HepG2 (cell line): Measurements from ENCODE around the gene CDCA5. TPM values are rescaled to one million over a fixed set of nuclear protein-coding genes. Genes with fewer than 3 reads are reported as not detected.

Source experiments
- FOXC1 ChIP-seq: sonication (generic); formaldehyde crosslinking; IDR thresholded peaks from 2 replicates; pipeline ENCODE4 v1.8.0; 2022; ENCODE audit warnings: mild to moderate bottlenecking, missing genetic modification reagents, borderline replicate concordance
- NR2F1 ChIP-seq, 2 experiments: fragments of 450-650 bp in 1 of 2; formaldehyde crosslinking in 1 of 2; IDR thresholded peaks; 2 replicates each; pipeline versions ENCODE4 v1.5.0 to v1.6.1; 2016 to 2020; ENCODE audit warnings: mild to moderate bottlenecking in 1 of 2, missing compliant biosample characterization in 1 of 2, missing genetic modification reagents in 1 of 2, moderate library complexity in 1 of 2
- POLR2AphosphoS2 ChIP-seq: IDR thresholded peaks from 2 replicates; pipeline ENCODE4 v1.6.1; 2011; ENCODE audit warnings: low read depth, low read length, improper control_type of control experiment
- SMARCC2 ChIP-seq: fragments of 450-650 bp; IDR thresholded peaks from 2 replicates; pipeline ENCODE4 v1.6.1; 2017; ENCODE audit warnings: antibody characterized with exemption, mild to moderate bottlenecking
- SP1 ChIP-seq, 2 experiments: fragments of 450-650 bp in 1 of 2; sonication (generic) in 1 of 2; formaldehyde crosslinking in 1 of 2; IDR thresholded peaks; 2 replicates each; pipeline versions ENCODE4 v1.4.0 to v1.6.1; 2016 to 2020; ENCODE audit warnings: missing genetic modification reagents in 1 of 2
- SP4 ChIP-seq: sonication (generic); formaldehyde crosslinking; IDR thresholded peaks from 2 replicates; pipeline ENCODE4 v1.8.1; 2023; ENCODE audit warnings: mild to moderate bottlenecking, missing genetic modification reagents
- ZBTB43 ChIP-seq: sonication (generic); formaldehyde crosslinking; conservative IDR thresholded peaks from 2 replicates; pipeline ENCODE4 v1.4.0; 2020; ENCODE audit warnings: missing genetic modification reagents
- ZFP41 ChIP-seq: sonication (generic); formaldehyde crosslinking; IDR thresholded peaks from 2 replicates; pipeline ENCODE4 v1.4.0; 2020; ENCODE audit warnings: mild to moderate bottlenecking, missing genetic modification reagents, borderline replicate concordance
- ZNF180 ChIP-seq: sonication (generic); formaldehyde crosslinking; IDR thresholded peaks from 2 replicates; pipeline ENCODE4 v1.4.0; 2020; ENCODE audit warnings: low read depth, missing genetic modification reagents, borderline replicate concordance
- ZNF382 ChIP-seq: sonication (generic); formaldehyde crosslinking; IDR thresholded peaks from 2 replicates; pipeline ENCODE4 v1.5.0; 2020; ENCODE audit warnings: missing genetic modification reagents, mild to moderate bottlenecking, borderline replicate concordance
- ZNF44 ChIP-seq: sonication (generic); formaldehyde crosslinking; IDR thresholded peaks from 2 replicates; pipeline ENCODE4 v1.5.1; 2020; ENCODE audit warnings: mild to moderate bottlenecking, missing genetic modification reagents
- ZNF563 ChIP-seq: sonication (generic); formaldehyde crosslinking; IDR thresholded peaks from 2 replicates; pipeline ENCODE4 v1.8.0; 2022; ENCODE audit warnings: mild to moderate bottlenecking, moderate library complexity, missing genetic modification reagents
- ZNF570 ChIP-seq: sonication (generic); formaldehyde crosslinking; IDR thresholded peaks from 2 replicates; pipeline ENCODE4 v1.4.0; 2020; ENCODE audit warnings: mild to moderate bottlenecking, missing genetic modification reagents, borderline replicate concordance
- ZNF639 ChIP-seq: conservative IDR thresholded peaks from 2 replicates; pipeline ENCODE4 v1.6.1; 2018; ENCODE audit warnings: missing genetic modification reagents
- ZNF790 ChIP-seq: sonication (generic); formaldehyde crosslinking; IDR thresholded peaks from 2 replicates; pipeline ENCODE4 v1.8.0; 2022; ENCODE audit warnings: missing genetic modification reagents, mild to moderate bottlenecking, borderline replicate concordance
- polyA plus RNA-seq, 8 experiments: library from polyadenylated mRNA; depleted of rRNA in 3 of 8; stranded (reverse) in 7 of 8; unstranded in 1 of 8; fragments of >200 nt; fragmentation: Illumina TruSeq in 4 of 8; extraction: Trizol in 4 of 8; gene quantifications; 2 replicates each; pipeline versions ENCODE4 v1.2.1 to v1.2.3, GENCODE V29; 2011 to 2016; ENCODE audit warnings: low read depth in 4 of 8, missing spikeins in 1 of 8, mixed read lengths in 1 of 8; ENCODE audit not compliant: insufficient read depth in 1 of 8
- total RNA-seq, 5 experiments: library from RNA; depleted of rRNA; stranded (reverse); fragments of >200 nt; fragmentation: Illumina TruSeq; extraction: Trizol; gene quantifications; 2 replicates each; pipeline ENCODE4 v1.2.3, GENCODE V29; 2016; ENCODE audit warnings: low read depth in 1 of 5
- TF ChIP-seq, protein P1 (sequence below): sonication (generic); formaldehyde crosslinking; IDR thresholded peaks from 2 replicates; pipeline ENCODE4 v1.4.0; 2020; ENCODE audit warnings: missing genetic modification reagents
- TF ChIP-seq, protein P2 (sequence below), 2 experiments: sonication (generic) in 1 of 2; formaldehyde crosslinking in 1 of 2; IDR thresholded peaks; 2 replicates each; pipeline versions ENCODE4 v1.6.1 to v1.9.0; 2014 to 2022; ENCODE audit warnings: antibody characterized with exemption in 1 of 2, borderline replicate concordance in 1 of 2, inconsistent platforms in 1 of 2, low read depth in 1 of 2, missing genetic modification reagents in 1 of 2

CDCA5 gene
- total and polyA plus RNA-seq, 2 of the 13 experiments (the other 11 are each of a cell fraction or from before 2014, with no cell fraction given): 13.5 to 50.6 TPM

DNA sequence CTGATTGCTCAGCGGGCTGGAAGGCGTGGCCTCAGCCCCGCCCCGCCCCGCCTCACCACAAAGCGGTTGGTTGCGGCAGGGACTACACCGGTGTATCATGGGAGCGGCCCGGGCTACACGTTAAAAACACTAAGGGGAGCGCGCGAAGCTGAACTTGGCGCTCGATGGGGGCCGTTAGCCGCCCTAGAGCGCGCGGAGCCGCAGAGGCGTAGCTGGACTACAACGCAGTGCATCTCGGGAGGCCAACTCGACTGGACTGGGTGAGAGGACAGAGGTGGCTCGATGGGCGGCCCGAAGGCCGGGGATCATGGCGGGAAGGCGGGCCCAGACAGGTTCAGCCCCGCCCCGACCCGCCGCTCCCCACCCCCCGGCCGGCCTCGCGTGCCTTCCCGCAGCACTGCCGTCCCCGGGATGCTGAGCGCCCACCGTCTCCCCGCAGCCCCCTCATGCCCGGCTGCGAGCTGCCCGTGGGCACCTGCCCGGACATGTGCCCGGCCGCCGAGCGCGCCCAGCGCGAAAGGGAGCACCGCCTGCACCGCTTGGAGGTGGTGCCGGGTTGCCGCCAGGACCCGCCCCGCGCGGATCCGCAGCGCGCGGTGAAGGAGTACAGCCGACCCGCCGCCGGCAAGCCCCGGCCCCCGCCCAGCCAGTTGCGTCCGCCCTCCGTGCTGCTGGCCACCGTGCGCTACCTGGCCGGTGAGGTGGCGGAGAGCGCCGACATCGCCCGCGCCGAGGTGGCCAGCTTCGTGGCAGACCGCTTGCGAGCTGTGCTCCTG is 42.8 kb downstream of the CDCA5 start, which contains the start of gene SAC3D1 (continued):
- TF ChIP-seq ZBTB43 (no peak), FOXC1 (CRISPR knock-in tag) (no peak), ZNF570 (CRISPR knock-in tag) (no peak), SP1 (IDR thresholded peaks at IDR 0.05) (no peak), SP1 (CRISPR knock-in tag; IDR thresholded peaks at IDR 0.05) (peak; percentile 42), POLR2AphosphoS2 (no peak), ZNF563 (no peak; the same call in 1 of the 2 replicates), ZNF790 (CRISPR knock-in tag) (no peak; the same call in 1 of the 2 replicates), SMARCC2 (no peak), ZFP41 (CRISPR knock-in tag) (no peak), SP4 (peak; percentile 66), ZNF44 (CRISPR knock-in tag) (no peak), ZNF382 (CRISPR knock-in tag) (no peak), ZNF180 (CRISPR knock-in tag) (no peak), NR2F1 (CRISPR knock-in tag; IDR thresholded peaks at IDR 0.05) (no peak), ZNF639 (peak; percentile 39; the same call in 1 of the 2 replicates)
- TF ChIP-seq, protein P1, sequence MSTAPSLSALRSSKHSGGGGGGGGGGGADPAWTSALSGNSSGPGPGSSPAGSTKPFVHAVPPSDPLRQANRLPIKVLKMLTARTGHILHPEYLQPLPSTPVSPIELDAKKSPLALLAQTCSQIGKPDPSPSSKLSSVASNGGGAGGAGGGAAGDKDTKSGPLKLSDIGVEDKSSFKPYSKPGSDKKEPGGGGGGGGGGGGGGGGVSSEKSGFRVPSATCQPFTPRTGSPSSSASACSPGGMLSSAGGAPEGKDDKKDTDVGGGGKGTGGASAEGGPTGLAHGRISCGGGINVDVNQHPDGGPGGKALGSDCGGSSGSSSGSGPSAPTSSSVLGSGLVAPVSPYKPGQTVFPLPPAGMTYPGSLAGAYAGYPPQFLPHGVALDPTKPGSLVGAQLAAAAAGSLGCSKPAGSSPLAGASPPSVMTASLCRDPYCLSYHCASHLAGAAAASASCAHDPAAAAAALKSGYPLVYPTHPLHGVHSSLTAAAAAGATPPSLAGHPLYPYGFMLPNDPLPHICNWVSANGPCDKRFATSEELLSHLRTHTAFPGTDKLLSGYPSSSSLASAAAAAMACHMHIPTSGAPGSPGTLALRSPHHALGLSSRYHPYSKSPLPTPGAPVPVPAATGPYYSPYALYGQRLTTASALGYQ (CRISPR knock-in tag): 0 out of 2 replicates have a peak, but pooled peaks have one; percentile 42
- TF ChIP-seq, protein P2, sequence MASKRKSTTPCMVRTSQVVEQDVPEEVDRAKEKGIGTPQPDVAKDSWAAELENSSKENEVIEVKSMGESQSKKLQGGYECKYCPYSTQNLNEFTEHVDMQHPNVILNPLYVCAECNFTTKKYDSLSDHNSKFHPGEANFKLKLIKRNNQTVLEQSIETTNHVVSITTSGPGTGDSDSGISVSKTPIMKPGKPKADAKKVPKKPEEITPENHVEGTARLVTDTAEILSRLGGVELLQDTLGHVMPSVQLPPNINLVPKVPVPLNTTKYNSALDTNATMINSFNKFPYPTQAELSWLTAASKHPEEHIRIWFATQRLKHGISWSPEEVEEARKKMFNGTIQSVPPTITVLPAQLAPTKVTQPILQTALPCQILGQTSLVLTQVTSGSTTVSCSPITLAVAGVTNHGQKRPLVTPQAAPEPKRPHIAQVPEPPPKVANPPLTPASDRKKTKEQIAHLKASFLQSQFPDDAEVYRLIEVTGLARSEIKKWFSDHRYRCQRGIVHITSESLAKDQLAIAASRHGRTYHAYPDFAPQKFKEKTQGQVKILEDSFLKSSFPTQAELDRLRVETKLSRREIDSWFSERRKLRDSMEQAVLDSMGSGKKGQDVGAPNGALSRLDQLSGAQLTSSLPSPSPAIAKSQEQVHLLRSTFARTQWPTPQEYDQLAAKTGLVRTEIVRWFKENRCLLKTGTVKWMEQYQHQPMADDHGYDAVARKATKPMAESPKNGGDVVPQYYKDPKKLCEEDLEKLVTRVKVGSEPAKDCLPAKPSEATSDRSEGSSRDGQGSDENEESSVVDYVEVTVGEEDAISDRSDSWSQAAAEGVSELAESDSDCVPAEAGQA (IDR thresholded peaks at IDR 0.05; ENCODE audit: low read depth): no peak
- TF ChIP-seq, protein P2 (CRISPR knock-in tag; IDR thresholded peaks at IDR 0.05; ENCODE audit: borderline replicate concordance): no peak
